GM19043 (cell line): Measurements from ENCODE around the gene UBE3C.
"Not testable (repeated sequence)": the region's sequence is repeated elsewhere in the genome, so short reads cannot be mapped to it uniquely, and the experiment has no call there.

Experiments used
- ATAC-seq: cut with Tn5 transposase; IDR thresholded peaks from one replicate; pipeline ENCODE4 v1.9.1; 2021; ENCODE audit warnings: low read depth; ENCODE audit not compliant: unreplicated experiment

Gene UBE3C

DNA sequence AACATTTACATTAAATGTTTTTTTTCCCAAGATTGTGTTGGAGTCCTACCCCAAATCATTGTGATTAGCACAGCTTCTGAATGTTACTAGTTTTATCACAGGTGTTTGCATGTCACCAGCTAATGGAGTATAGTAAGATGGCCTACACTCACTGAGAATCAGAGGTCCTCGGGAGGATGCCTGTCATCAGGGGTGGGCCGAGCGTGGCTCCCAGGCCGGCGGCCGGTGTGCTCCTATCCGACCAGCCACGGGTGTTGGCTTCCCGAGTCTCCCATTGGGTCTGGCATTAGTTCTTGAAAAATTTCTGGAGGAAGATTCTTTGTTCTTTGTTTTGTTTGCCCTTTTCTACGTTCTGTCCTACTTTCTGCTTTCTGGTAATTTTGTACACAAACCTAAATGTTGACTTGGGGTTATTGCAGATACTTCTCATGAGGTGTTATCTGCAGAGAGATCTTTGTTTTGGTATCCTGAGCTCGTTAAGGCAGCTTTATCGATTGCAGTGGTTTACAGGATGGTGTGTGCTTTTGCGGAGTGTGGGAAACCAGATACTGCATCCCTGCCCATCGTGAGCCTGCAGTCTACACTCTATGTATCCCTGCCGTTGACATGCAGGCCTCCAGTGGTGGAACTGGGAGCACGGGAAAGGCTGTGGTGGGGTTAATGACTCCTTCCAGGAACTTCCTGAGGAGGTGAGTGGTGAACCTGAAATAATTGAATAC, 130.8 kb downstream of the UBE3C start:
- ATAC-seq, result no peak

DNA sequence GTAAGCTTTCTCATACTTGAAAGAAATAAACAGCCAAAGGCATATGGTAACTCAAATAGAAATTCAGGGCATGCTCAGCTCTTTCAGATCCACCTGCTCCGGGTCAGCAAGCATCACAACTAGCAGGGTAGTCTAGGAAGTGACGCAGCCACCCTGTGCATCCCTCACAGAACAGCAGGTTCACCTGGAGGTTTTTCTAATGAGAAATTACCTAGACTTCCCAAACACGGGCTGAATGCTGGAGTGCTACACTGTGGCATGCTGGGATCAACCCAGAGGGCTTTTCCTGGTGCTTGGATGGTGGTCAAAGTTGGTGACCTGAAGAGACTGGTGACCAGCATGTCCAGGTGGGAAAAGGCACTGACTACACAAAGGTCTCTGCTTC, 131.3 kb downstream of the UBE3C start:
- ATAC-seq, result no peak

DNA sequence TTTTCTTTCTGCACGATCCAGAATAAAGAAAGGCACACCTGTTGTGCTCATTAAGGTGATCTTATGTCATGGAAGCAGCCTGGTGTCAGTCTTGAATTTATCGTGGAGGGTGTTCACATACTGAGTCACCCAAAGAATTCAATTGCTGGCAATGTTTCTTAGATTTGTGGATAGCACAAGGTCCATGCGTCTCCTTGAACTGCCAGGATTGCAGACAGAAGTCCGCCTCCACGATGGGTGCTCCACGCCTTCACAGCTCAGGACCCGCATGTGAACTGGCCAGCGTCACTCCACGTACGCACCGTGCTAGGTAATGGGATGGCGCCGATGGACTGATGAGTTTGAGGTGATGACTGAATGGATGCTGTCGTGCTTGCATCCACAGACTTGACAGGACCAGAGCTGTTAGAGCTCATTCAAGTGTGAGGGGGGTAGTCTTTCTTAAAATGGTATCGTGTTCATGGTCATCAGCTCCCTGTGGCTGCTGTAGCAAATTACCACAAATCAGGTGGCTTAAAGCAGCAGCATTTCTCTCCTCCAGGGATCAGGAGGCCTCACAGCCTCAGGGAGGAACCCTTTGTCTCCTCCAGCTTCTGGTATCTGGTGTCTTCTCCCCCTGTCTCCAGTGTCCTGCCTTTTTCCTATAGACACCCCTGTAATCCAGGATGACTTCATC, 132.7 kb downstream of the UBE3C start:
- ATAC-seq, result no peak

DNA sequence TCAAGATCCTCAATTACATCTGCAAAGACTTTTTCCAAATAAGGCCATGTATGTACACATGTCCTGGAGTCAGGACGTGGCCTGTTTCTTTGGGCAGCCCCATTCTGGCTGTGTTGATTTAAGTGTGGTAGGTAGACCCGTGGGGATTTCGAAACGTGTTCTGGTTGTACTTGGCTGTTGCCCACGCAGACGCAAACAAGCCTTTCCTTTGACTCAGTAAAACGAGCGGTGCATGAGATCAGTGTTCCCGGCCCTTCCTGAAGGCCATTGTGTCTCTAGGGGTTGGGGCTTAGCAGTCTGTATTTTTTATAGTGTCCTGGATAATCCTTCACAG, 133.2 kb downstream of the UBE3C start:
- no peak for ATAC-seq

DNA sequence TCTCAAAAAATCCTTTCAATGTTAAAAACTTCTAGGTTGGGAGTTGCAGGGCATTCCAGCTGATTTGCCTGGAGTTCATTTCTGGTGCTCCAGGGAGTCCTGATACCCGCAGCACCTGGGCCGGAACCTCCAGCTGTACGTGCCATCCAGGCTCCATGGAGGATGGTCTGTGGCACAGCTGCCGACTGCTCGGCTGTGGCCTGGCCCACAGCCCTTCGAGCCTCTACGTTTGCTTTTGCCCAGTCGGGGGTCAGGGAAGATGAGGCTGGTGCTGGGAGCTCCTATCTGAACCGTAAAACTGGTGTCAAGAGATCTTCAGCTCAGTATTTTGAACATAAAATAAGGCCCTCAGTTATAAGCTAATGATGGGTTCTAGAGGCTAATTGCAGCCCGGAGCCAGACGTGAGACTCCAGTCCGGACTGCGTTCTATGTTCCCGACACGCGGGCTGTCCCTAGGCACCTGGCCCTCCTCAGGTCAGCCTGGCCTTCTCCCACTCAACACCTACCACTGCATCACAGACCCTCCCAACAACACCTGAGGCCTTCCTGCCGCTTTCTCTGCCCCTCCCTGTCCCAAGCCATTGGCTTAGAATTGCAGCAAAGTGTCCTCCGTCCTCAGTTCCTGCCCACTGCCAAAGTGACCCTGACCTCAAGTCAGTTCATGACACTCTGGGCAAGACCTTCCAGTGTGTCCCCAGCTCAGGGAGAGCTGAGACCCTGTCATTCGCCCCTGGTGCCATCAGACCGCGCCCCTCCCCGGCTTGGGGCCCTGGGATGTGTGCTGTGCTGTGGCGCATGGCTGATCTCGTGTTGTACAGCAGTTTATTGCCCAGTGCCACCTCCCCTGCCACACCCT, 133.9 kb downstream of the UBE3C start:
- no peak for ATAC-seq

DNA sequence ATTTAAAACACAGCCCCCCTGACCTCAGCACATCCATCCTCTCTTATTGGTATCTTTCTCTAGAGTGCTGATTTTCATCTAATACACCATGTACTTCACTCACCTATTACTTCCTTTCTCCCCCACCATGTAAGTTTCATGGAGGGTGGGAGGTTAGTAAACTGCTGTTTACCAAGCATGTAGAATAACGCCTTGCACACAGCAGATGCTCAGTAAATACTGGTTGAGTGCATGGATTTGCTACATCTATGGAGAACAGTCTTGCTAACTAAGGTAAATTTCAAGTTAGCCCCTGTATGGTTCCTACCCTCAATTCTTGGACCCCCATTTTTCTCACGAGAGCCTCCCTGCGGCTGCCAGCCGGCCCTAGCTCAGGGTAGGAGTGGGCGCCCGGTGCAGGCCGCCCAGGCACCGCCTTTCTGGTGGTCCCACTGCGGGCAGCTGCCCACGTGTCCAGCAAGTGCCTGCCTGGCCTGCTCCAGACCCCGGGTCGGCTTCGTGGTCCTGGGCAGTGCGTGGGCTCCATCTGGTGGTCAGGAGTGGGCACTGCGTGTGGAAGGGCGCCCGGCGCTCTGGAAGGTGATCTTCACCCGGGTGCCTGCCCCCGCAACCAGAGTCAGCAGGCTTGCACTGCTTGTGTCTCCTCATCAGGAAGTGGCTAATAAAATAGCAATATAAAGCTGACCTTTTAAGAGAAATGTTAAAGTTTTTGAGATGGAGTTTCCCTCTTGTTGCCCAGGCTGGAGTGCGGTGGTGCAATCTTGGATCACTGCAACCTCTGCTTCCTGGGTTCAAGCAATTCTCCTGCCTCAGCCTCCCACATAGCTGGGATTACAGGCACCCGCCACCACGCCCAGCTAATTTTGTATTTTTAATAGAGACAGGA, 134.7 kb downstream of the UBE3C start:
- ATAC-seq, result peak; percentile 82

DNA sequence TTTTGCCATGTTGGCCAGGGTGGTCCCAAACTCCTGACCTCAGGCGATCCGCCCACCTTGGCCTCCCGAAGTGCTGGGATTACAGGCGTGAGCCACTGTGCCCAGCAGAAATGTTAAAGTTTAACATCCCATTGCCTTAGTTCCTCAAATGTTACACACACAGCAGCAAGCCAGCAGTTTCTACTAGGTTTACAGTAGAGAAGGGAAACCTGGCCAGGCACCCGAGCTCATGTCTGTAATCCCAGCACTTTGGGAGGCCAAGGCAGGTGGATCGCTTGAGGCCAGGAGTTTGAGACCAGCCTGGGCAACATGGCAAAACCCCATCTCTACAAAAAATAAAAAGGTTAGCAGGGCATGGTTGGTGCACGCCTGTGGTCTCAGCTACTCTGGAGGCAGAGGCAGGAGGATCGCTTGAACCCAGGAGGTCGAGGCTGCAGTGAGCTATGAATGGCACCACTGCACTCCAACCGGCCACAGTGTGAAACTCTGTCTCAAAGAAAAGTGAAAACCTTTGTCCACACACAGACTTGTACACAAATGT, 135.4 kb downstream of the UBE3C start:
- not testable (repeated sequence) for ATAC-seq

DNA sequence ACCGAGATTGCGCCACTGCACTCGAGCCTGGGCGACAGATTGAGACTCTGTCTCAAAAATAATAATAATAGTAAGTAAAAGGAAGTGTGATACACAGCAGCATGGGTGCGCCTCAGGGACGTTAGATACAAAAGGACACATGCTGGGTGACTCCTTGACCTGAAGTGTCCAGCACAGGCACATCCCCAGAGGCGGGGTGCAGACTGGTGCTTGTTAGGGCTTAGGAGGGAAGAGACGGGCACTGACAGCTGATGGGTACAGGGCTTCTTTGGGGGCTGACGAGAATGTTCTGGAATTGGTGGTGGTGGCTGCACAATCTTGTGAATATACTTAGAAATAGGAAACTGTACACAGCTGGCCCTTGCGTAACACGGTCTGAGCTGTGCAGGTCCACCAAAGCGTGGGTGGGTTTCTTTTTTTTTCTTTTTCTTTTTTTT, 136.3 kb downstream of the UBE3C start:
- ATAC-seq, result no peak

DNA sequence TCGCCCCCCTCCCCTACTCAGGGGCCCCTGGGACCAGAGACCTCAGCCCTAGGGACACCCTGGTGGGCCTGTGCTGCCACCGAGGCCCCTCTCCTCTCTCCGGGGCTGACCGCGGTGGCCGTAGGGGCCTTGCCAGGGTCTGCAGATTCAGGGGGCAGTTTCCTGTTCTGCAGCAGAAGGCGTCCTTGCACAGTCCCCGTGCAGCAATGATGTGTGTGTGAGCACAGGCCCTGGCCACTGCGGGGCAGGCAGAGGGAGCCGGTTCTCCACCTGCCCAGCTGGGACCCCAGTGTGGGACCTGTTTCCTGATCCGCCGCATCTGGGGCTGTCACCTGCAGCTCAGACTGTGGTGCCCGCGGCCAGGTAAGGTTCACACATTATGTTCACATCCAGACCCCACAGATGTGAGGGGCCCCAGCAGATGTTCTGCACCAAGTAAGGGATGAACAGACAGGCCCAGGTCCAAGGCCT, 137.4 kb downstream of the UBE3C start:
- no peak for ATAC-seq

DNA sequence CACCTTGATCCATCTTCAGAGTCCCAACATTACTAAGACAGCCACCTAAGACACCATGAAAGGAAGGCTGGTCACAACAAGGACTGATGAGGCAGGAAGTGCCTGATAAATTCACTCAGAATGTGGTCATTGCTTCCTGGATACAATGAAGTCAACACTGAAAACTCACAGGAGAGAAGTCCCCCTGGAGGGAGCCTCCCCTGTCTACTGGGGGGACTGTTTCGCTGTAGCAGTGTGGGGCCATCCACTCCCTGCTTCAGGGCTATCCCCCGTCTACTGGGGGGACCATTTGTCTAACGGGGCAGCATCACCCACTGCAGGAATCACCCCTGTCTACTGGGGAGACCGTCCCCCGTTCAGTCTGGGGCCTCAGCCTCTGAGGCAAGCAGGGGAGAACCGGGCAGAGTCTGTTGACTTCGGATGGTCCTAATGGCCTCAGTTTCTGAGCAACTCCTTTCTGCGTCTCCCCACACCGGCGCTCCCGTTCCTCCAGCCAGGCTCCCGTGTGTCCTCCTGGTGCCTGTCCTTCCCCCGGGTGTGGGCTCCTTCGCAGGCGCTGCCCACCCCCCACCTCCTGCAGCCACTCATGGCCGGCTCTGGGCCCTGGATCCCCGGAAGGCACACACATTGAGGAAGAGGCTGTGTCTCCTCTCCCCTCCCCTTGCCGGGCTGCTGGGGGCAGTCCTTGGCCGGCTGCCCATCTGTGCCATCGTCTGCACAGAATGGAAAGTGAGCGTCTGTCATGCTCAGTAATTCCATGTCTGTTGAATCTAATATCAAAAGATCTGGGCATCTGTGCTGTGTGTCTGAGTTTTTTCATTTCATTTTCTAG, 138.2 kb downstream of the UBE3C start:
- ATAC-seq, result no peak

DNA sequence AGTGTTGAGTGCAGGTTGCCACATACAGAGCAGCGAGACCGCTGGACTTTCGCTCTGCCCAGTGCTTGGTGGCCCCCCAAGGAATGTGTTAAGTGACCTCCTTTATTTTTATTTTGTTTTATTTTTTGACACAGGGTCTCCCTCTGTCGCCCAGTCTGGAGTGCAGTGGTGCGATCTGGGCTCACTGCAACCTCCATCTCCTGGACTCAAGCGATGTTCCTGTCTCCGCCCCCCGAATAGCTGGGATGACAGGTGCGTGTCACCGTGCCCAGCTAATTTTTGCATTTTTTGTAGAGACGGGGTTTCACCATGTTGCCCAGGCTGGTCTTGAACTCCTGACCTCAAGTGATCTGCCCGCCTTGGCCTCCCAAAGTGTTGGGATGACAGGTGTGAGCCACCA, 138.8 kb downstream of the UBE3C start:
- not testable (repeated sequence) for ATAC-seq

DNA sequence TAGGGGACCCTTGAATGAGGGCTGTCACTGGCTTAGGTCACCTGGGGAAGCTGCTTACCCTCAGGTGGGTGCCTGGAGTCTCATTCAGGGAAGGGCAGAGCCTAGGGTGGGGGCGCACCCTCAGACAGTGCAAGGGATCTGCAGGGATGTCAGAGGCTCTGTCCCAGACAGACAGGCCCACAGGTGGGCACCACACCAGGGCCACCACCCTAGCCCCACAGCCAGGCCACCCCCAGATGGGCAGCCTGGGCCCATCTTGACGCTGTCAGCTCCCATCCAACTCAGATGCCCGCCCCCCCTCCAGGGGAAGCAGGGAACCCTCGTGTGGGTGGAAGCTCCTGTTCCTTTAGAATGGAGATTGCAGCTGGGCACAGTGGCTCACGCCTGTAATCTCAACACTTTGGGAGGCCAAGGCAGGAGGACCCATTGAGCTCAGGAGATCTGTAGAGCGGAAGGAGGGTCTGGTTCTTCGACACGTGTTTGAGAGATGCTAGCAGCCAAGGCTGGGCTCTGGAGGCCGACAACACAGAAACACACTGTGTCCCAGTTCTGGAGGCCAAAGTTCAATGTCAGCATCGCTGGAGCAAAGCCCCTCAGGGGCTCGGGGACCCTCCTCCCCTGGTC, 139.6 kb downstream of the UBE3C start:
- no peak for ATAC-seq

DNA sequence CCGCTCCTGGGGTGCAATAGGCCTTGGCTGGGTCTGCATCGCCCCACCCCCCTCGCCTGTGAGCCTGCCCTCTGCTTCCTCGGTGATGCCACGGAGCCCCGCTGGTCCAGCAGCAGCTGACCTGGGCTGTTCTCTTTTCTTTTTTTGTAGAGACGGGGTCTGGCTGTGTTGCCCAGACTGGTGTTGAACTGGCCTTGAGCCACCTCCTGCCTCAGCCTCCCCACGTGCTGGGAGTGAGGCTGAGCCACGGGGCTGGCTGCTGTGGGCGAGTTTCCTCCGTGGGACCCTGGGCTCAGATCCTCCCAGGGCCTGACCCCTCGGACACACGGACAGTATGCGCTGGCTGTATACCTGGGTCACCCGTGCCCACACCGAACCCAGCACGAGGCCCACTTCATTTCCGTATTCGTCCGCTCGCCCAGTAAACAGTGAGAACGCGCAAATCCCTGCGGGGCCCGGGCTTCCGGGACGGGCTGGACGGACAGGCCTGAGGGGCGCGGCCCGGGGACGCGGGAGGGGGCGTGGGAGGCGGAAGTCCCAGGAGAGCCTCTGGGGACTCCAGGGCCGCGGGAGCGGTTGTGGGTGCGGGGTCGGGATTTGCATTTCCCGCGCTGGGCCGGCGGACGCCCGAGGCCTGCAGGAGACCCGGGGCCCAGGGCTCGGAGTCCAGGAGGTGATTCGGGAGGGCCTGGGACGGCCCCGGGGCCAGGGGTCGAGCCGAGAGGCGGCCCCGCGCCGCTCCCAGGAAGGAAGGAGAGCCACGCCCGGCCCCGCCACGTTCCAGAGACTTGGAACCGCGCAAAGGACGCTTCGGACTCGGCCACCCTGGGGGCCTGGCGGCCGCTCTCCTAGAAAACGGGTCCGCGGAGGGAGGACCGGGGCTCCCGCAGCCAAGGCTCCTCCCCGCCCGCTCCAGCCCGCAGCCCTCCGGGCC, 140.3 kb downstream of the UBE3C start:
- ATAC-seq, result no peak

DNA sequence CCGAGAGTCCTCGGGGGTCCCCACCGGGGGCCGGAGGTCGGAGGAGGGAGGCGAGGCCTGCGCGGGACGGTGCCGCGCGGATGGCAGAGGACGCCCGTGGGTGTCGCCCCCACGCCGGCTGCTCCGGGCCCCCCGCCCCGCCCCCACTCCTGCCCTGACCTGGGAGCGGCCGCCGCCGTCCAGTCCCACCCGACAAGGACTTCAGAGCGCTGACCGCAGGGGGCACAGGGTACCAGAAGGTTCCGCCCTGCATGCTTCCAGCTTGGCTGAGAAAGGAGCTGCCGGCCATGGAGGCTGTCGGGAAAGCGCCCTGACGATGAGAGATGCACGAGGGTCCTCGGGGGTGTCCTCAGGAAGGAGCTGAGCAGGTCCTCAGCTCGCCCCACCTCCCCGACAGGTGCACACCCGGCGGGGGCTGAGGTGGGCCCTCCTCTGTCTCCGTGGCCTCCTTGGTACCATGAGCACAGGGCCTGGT, 141.1 kb downstream of the UBE3C start:
- ATAC-seq, result no peak

DNA sequence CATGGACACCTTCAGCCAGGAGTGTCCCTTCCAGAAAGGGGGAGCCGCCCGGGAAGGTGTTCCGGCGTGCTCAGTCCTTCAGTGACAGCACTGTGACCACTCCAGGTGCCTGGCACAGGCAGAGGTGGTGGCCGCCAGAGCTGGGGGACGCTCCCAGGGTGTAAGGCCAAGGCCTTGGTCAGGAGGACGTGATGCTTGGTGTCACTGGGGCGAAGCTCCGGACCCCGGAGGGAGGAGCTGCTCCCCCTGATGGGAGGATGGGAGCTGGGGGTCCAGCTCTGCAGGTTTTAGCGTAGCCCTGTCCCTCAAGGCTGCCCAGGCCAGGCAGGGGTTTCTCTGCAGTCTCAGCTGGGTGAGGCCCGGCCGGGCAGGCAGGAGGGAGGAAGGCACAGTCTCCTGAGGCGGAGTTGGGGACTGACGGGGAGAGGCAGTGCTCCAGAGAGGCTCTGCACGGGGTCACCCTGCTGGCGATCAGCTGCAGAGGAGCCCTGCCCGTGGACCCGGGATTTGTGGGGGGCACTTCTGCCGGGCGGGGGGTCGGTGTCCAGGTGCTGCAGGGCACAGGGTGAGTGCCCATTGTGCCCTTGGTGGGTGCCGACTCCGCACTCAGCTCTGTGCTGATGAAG, 141.6 kb downstream of the UBE3C start:
- ATAC-seq, result no peak

DNA sequence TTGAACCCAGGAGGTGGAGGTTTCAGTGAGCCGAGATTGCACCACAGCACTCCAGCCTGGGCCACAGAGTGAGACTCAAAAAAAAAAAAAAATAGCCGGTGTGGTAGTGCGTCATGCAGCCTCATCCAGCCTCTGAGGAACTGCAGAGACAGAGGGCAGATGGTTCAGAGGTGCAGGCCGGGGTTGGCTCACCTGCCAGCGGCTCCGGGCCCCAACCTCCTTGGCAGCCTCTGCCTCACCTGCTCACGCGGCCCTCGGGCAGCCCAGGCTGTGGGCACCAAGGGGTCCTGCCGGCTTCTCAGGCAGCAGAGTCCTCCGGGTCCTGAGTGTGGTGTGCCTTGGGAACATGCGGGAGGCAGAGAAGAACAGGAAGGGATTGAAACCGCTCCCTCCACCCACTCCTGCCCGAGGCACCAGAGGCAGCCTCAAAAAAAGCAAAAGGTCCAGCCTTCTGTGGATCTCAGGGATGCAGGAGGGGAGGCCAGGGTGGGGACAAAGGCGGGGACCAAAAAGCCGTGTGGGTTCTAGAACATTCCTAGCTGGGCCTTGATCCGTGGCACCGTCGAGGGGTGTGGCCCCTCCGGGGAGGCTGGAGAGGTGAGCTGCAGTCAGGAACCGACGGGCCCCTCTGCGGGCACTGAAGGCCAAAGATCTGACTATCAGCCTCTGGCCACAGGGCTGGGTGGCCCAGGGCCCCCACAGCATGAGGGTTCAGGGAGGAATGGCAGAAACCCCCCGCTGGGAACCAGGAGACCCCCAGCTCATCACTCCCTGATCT, 142.7 kb downstream of the UBE3C start:
- no peak for ATAC-seq
